Kidney glomerular epithelial cell (primary cell): ENCODE measurements around the gene SUCNR1.
"Not testable (repeated sequence)": the region's sequence is repeated elsewhere in the genome, so short reads cannot be mapped to it uniquely, and the experiment has no call there.

Source experiments
- DNase-seq: peaks from one replicate; lab custom pipeline; 2025; lab: John Stamatoyannopoulos, UW

SUCNR1 gene

DNA sequence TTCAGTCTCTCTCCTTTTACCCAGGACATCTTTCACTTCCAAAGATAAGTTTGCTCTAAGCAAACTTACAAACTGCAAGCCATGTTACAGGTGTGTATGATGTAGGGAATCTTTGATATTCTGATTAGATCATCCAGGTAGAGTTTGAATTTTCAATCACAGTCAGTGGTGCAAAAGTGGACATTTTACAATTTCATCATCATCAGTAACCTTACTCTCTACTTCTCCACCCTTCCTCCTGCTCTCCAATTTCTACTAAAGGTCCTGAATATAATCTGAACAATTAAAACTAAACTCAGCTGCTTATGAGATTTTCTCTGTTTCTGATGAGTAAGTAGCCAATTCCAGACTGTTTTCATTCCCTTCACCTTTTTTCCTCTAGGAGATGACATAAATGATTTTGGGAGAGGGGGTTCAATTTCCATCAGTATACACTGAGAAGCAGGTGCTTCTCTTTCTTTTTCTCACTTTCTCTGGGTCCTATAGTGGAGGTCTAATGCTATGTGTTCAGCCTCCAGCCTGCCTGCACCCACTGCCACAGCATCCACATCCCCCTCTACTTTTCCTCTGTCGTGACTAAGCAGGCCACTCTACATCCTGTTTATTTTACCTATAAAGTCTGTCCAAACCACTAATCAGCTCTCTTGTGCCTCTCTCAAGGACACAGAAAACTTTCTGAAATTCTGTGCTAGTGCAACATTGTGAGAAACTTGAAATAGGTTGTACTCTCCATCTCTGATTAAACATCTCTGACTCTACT lies 27.6 kb downstream of the SUCNR1 start:
- no peak for DNase-seq

DNA sequence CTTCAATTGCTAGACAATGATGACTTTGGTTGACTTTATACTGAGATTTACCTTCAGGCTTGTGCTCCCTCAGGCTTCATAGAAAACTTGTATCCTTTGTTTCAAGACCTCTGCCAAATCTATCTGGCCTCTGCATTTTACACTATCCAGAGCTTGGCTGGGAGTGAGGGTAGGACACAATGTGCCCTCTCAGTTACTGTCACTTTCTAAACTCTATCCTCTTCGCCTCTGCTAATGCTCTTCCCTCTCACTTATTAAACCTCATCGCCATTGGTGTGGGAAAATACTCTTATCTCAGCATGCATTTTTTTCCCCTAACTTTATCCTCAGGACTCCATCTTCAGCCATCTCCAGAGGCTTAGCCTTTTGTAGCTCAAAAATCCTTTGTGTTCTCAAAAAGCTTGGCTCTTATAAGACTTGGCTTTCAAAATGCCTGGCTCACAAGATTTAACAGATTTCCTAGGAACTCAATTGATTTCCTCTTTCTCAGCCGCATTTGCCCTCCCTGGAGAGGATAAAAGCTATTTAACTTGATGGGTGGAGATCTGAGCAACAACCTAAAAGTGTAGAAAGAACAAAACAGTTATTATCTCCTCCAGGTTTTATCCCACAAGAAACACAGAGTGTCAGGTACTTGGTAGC lies 28.3 kb downstream of the SUCNR1 start:
- no peak for DNase-seq

DNA sequence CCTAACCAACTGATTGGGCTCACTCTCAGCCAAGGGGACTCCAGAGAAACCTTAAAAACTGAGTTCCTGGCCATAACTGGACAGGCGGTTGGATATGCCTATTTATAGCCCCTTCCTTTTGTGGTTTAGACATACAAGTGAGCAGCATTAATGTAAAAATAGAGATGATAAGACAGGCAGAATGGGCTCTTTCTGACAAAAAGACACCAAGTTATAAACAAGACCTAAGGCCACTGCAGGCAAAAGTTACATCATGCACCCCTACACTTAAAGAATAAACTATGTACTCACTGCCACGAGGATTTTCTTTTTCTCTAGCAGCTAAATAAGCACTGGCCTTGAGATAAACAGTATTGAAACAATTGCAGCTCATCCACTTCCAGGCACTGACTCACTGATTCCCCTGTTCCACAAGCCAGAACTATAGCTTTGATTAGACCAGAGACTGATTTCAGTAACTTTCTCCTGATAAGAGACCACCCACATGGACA lies 30.1 kb downstream of the SUCNR1 start:
- no peak for DNase-seq

DNA sequence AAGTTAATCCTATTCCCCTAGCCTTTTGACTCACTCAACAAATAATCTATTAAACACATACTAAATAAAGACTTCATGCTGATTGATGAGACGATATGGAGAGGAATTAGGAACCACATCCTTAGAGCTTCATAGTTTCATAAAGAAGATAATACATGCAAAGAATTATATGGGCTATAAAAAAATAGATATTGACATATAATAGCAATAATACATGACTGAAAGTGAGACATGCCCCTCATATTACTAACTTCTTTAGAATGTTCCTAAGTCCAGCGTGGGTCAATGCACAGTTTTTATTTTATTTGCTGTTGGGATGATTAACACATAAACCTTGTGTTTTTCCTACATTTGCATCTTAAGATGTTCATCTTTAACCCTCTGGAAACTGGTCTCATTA lies 32.2 kb downstream of the SUCNR1 start:
- no peak for DNase-seq

DNA sequence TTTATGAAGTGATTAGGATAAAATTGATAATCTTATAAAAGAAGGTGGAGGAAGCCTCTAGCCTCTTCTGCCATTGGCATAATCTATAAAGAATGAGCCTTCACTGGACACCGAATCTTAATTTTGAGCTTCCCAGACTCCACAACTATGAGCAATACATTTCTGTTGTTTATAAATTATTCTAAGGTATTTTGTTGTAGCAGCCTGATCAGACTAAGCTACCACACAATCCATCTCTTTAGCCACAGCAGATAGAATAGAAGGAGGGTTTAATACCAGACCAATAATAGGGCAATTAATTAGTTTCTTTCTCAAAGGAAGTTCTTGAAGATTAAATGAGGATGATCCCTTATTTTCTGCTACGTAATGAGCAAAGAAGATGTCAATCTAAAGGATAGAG lies 33.3 kb downstream of the SUCNR1 start:
- no peak for DNase-seq

DNA sequence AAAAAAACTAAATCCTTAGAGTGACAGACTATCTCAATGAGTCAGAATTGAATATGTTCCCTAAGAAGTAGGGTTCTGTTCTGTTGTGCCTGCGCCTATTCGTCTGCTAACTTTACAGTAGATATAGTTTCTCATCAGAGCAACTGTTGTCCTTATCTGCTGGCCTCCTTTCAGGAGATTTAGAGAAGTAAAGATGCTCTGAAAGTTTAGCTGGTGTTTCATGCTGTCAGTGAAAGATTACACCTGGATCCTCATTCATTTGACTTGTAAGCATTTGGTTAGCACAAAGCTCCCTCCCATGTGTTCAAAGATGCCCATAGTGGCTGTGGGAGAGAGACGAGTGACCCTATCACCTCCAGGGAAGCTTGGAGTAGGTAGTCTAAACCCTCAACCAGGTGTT lies 35.0 kb downstream of the SUCNR1 start:
- no peak for DNase-seq

DNA sequence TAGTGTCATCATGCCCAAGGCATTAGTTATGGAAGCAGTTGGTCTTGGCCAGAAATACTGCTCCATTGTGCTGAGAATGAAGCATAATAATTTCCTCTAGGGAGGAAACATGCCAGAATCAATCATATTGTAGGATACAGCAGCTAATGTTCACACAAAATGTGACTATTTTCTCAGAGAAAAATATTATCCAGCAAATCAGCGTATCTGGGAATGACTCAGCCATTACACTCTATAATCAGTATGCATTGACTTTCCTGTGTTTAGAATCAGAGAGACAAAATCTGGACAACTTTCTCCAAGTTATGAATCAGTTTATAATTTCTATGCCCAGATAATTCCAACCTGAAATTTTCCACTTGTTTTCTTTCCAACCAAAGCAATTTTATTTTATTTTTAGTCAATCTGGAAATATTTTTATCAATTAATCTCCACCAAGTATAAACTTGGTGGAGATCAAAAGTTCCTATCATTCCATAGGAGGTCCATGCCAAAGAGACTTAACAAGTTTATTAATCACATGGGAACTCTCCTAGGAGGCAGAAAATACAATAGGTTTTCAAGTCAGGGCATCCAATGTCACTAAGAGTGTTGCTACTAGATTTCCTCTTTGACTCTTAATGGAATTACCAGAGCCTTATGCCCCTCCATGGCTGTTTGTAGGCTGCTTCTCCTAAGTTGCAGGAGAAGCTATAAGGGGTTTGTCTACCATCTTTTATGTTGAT lies 36.4 kb downstream of the SUCNR1 start:
- no peak for DNase-seq

DNA sequence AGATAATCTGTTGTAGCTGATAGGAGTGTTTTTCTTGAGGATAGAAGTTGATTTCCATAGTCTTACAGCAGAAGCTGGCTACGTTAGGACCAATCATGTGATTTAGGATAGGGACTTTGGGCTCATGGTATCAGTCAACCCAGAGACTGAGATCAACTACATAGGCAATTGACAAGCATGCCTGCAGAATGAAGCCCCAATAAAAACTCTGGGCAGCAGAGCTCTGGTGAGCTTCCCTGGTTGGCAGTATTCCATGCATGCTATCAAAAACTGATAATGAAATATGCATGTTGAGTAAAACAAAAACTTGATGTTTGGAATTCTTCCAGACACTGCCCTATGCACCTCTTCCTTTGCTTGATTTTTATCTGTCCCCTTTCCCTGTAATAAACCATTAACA lies 38.0 kb downstream of the SUCNR1 start:
- DNase-seq, result no peak

DNA sequence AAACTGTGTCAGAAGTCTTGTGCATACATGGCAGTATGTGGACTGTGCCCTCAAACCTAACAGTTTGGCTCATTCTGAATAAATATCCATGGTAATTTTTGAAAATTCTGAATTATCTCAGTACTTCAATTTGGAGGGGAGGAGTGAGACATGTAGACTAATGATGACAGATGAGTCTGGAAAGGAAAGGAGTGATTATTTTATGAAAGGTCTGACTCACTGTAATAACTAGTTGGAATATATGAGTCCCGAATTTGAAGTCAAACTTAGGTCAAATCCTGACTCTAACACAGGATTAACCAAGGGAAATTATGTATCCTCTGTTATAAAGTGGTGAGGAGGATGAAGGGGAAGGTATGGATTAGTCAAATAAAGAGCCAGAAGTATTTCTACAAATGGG lies 38.6 kb downstream of the SUCNR1 start:
- peak; percentile 10 for DNase-seq

DNA sequence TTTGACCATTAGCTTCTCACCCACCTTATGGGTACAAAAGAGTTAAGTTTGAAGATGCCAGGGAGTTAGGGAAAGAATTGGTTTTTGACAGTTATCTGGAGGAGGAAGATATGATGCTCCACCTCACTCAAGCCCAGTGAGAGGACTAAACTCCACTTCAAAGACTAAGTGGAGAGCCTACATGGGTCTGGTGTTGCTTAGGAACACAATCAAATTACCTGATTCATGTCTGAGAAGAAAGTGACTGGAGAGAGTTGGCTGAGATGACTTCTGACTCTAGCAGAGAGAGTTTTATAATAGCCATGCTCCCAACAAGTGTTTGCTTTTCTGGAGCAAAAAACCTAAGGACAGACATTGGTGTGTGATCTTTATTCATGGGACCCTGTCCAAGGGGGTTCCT lies 43.3 kb downstream of the SUCNR1 start:
- DNase-seq, result no peak

DNA sequence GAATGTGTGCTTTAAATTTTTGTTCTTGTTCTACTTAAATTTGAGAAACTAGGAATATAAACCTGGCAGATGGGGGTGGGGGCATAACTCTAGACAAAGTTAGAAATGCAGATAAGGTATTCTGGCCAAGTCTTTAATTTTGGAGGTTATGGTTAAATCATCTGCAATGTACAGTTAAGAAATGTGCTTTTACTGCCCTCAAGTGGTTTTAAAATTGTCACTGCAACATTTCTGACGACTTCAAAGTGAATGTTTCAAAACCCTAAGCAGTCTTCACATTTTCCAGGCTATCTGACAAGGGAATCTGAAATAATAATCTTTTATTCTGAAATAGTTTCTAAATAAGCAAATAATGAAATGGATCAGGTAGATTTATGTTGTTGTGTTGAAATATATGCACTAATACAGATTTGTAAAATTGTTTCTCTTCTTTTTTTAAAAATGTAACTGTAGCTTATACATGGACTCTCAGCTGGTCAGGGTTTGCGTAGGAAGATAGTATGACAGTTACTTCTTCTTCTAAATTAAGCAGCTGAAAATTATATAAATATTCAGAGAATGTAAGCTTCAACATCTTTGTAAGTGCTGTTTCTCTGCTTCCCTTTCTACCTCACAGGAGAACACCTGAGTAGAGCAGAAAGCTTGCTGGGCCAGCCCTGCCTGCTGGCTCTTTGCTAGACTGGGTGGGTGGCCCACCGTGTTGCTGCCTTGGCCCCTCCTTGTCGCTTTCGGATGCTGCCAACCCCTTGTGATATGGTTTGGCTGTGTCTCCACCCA lies 45.0 kb downstream of the SUCNR1 start:
- DNase-seq, result peak; percentile 45

DNA sequence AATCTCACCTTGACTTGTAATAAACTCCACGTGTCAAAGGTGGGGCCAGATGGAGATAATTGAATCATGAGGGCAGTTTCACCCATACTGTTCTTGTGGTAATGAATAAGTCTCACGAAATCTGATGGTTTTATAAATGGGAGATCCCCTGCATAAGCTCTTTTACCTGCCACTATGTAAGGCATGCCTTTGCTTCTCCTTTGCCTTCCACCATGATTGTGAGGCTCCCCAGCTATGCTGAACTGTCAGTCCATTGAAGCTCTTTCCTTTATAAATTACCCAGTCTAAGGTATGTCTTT lies 45.5 kb downstream of the SUCNR1 start:
- no peak for DNase-seq

DNA sequence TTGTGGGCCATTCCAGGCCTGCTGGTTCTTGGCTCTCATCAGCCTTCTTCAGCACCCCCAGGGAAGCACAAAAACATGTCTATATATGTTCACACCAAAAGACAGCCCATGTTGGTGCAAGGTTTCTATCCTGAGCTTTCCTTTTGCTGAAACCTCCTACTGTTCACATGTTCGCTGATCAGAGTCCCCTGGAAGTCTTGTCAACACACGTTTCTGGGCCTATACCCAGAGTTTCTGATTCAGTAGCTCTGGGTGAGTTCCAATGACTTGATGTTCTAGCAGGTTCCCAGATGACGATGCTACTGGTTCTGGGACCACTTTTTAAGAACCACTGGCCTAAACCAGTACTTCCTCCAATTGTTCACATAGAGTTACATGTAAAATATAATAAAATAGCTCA lies 46.0 kb downstream of the SUCNR1 start:
- DNase-seq, result no peak

DNA sequence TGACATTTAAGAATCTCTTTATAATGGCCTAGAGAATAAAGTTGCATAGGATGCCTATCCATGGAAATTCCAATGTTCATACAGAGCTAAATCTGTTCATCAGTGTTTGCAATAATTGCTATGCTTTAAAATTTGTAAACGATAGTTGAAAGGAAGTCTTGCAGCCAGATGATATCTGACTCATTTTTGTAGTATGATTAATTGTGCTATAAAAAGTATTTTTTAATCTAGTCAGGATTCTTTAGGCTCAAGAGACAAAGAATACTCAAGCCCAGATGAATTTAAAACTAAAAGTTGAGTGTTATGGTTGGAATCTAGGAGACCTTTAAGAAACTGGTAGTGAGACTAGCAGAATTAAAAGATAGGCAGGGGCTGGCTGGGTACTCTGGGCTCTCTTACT lies 50.5 kb downstream of the SUCNR1 start:
- DNase-seq, result no peak

DNA sequence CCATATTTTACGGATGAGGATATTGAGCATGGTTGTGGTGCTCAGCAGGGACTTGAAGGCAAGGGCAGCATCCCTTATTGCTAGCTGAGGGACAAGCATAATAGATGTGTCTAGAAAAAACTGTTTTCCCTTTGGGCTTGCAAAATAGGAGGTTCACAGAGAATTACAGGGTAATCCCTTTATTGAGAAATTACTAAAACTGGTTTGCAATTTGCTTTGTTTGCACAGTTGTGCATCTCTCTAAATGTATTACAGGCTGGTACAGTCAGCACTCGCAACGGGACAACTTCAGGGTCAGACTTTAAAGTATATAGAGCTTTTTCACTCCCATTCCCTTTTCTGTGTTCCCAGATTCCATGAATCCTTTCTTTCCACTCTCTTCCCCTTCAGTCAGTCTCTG lies 51.3 kb downstream of the SUCNR1 start:
- DNase-seq, result no peak

DNA sequence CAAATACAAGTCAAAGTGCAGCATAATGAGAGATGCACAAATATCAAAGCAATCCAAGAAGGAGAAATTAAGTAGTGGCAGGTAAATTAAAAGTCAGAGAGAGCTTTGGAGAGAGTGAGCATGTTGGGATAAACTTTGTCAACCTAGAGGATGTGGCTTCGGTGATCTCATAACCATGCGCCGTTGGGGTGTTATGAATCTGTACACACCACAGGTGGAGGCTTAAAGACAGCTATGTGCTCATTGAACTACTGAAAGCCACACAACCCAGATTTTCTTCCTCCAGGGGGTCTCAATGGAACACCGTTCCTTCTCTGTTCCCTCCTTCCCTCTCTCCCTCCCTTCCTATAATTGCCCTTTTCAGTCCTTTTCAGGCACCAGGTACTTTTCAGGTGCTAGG lies 52.0 kb downstream of the SUCNR1 start:
- DNase-seq, result no peak

DNA sequence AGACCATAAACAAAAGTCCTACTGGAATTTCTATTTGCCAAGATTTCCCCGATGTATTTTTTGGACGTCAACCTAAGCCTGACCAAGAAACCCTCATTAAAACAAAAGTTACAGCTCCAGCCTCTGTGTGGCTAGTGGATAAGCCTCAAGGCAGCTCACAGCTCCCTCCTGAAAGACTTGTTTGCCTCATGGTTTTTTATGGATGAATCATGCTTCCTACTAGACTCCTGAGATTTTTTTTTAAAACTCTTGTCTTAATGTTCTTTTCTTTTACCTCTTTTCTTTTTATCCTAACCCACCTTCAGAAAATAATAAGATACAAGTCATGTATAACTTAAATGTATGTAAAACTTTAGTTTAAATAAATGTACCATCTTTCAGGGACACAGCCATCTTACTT lies 52.4 kb downstream of the SUCNR1 start:
- DNase-seq, result peak; percentile 27

DNA sequence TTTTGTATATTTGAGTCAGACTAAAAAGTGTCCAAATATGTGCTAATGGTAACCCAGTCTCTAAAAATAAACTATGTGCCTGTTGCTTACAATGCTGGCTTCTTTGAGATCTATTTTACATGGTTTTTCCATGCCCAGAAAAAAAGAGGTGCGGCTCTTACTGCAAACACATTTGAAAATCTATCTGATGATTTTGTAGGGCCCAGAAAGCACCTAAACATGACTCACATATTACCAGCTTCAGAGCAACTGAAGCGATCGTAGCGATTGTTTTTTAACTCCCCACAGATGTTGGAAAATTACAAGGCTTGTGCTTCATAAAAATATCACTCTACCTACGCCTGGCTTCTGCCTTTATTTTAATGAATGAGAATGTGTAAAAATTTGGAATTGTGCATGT lies 53.5 kb downstream of the SUCNR1 start:
- DNase-seq, result no peak

DNA sequence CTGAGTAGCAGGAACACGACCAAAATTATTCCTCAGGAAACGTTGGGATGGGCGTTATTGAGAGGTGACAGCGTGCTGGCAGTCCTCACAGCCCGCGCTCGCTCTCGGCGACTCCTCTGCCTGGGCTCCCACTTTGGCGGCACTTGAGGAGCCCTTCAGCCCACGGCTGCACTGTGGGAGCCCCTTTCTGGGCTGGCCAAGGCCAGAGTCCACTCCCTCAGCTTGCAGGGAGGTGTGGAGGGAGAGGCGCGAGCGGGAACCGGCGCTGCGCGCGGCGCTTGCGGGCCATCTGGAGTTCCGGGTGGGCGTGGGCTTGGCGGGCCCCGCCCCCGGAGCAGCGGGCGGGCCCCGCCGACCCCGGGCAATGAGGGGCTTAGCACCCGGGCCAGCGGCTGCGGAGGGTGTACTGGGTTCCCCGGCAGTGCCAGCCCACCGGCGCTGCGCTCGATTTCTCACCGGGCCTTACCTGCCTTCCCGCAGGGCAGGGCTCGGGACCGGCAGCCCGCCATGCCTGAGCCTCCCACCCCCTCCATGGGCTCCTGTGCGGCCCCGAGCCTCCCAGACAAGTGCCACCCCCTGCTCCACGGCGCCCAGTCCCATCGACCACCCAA lies 54.6 kb downstream of the SUCNR1 start:
- not testable (repeated sequence) for DNase-seq

DNA sequence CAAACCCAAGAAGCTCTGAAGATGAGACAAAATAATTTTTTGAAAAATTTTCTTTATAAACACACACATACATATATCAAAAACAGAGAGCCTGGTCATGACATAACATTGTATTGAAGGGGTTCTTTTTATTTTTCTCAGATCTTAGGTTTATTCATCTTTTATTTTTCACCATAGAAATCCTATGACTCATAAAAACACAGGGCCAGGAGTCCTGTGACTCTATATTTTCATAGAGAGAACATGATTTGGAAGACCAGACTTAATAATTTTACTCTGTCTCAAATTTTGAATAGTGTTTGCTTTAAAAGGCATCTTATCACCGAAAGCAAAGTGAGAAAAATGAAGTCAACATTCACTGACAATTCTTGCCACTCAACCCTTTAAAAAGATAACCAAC lies 57.7 kb downstream of the SUCNR1 start:
- DNase-seq, result no peak

DNA sequence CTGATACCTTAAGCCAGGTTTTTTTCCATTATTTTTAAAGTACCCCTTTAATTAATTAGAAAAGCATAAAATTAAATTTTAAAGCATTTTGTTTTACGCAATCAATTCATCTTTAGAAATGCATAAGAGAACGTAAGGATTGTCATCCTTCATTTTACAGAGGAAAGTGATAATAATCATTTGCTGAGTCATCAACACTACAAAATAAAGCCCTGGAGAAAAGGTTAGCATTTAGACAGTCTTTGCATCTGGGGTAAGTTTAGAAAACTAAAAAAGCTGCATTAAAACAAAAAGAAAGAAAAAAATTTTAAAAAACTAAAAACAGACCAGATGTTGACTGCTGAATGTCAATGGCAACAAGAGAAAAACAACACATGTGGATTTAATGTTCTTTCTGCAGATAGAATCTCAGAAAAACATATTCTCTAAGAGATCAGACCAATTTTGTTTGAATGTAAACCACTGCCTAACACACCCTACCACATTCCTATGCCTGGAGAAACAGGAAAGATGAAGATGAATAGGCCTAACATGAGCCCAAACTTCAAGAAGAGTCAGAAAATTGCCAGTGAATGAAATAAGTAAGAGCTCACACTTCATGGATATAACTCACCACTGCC lies 59.9 kb downstream of the SUCNR1 start:
- no peak for DNase-seq
